Muscle of back (tissue), 11 donors: Measurements from ENCODE around the gene NCAPD3. TPM values are rescaled to one million over a fixed set of nuclear protein-coding genes. Genes with fewer than 3 reads are reported as not detected.

Source experiments
- DNase-seq, 3 donors: peaks; one replicate each; pipeline versions ENCODE4 v3.0.0 to v3.0.0-alpha.2; 2013
- polyA plus RNA-seq, 10 donors: library from polyadenylated mRNA; unstranded; fragments of 120-200 nt; gene quantifications; one replicate each; pipeline ENCODE4 v1.2.1, GENCODE V29; 2013; ENCODE audit not compliant: insufficient read length in 10 of 10

NCAPD3 gene
- polyA plus RNA-seq, 10 donors, result 11.3 to 19.8 (median 15.8) TPM

DNA sequence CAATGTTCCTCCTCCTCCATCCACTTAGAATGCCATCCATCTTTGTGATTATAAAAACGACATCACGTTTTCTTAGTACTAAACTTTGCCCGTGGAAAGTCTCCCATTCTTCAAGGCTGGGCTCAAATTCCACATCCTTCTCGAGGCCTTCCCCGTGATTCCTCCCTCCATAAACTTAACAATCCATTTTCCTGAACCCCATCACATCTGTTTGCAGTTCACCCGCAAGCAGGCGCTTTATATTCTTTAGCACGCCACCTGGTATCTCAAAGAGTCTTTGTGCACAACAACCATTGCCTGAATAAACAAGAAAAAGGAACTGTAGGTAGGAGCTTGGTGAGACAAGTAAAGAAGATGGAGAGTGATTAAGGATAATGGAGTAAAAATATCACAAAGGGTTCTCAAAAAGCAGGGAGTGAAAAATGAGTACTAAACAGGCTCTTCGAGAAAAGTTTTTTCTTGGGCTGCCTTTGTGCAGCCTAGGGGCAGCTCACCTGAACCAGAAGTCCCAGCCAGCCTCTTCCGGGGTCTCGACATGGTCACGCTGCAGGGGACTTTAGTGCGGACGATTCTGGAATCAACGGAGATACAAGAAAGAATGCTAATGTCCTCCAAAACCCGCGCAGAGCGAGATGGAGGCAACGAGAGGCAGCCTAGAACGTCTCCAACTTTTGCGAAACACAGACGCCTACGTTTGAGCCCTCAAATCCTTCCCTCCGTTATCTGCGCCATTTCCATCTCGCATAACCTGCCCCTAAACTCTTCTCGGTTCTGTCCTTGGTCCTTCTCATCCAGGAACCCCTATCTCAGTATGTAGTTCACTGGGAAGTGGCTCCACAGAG is 28.8 kb upstream of the NCAPD3 start:
- no peak for DNase-seq

DNA sequence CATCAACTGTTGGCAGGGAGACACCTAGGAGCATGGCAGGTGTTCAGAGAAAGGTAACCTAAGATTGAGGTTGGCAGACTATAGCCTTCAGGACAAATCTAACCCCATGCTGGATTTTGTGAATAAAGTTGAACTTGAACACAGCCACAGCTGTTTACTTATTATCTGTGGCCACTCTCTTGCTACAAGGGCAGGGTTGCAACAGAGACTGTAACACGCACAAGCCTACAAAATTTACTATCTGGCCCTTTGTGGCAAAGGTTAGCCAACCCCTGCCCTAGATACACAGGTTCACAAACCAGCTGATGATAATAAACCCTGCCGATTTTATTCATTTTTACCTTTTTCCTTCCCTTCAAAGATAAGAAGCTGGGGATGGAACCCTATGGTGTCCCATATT is 26.9 kb upstream of the NCAPD3 start:
- DNase-seq, result no peak

DNA sequence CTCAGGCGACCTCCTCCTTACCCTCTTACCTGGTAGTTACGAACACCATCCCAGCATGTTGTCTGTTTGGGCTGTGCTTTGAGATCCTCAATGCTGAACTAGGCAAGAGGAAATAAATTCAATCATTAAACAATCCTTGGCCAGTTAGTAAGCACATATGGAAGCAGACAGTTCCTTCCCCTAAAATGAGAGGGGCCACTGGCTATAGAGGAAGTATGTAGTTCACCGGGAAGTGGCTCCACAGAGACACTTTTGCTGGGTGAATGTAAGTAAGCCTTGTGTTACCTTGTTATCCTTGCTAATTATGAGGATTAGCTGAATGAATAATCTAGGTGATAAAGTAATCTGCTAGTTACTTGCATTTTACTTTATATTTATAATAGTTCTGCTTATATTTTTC is 26.5 kb upstream of the NCAPD3 start:
- no peak for DNase-seq

DNA sequence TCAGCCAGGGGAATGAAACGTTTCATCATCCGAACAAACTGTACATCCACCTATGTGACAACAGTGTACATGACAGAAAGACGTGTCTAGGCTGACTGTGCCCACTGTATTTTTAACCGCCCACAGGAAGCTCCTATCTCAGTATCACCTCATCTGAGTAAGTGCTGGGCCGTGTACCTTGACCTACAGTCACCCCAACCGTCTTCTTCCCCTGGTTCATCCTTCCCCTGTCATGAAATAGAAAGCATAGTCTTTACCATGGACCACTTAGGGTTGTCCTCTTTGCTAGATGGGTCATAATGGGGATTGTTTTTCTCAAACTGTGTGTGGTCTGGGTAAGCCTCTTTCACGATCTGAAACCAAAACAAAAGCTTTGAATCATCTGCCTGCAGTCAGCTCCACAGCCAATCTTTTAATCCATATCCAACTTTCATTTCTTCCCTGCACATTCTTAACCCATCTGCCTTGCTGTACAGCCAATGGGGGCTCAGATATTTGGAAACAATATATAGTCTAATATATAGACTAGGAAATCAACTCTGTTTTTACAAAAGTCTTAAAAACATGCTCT is 25.2 kb upstream of the NCAPD3 start:
- no peak for DNase-seq

DNA sequence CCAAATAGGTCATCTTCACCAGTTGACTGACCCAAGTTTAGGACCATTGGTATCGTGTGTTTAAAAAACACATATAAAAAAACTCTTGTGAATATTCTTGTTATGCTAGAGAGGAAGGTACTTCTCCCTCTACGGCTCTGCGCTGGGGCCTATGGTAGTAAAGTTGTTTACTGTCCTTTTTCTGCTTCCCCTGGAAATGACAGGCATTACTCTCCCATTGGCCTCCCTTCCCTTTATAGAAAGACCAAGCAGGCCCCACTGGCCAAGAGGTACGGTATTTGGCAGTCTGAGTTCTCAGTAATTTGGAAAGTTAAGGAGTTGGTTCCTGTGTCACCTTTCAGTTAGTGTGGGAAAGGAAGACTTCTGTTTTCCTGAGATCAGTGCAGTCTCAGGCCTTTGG is 22.9 kb upstream of the NCAPD3 start:
- DNase-seq, result no peak

DNA sequence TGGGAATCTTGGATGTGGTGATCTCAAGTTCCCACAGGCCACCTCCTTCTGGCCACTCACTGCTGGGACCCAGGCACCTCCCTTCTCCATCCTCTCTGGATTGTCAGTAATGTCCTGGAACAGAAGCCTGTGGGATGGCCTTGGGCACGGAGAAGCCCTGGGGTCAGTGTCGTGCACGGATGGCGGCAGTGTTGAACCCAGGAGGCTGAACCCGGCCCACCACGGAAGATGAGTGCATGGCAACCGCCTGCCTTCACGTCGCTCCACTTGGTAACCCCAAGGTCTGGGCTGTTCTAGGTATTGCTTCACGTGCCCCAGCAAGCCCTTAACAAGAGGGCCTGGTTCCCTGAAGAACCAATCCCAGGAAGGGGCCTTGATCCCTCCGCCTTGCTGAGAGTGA is 22.3 kb upstream of the NCAPD3 start:
- DNase-seq, result no peak

DNA sequence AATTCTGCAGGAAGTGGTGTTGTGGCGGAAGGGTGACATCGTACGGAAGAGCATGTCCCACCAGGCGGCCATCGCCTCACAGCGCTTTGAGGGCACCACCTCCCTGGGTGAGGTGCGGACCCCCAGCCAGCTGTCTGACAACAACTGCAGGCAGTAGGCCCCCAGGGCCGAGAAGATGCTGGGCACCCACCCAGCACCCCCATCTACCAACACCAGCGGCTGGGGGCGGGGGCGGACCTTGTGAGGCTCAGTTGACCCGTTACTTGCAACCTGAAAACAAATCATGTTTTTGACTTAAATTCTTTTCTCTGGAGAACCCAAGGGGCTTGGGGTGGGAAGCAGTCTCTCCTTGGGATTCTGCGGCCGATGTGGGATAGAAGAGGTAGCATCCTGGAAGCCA is 21.7 kb upstream of the NCAPD3 start:
- no peak for DNase-seq

DNA sequence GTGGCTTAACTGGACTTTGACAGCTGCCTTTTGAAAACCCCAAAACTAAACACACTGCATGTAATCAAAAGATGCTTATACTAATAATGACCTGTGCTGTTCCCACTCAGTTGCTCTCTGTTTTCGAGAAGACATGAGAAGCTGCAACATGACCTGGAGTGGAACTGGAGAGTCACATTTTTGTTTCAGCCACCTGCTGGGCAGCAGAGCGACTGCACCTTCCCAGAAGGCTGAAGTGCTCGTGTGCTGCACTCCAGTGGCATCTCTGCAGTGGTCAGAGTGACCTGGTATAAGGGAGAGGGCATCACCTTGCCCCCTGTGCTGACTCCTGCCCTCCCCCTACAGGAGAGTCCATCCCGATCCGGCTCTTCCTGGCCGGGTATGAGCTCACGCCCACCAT is 20.8 kb upstream of the NCAPD3 start:
- no peak for DNase-seq

DNA sequence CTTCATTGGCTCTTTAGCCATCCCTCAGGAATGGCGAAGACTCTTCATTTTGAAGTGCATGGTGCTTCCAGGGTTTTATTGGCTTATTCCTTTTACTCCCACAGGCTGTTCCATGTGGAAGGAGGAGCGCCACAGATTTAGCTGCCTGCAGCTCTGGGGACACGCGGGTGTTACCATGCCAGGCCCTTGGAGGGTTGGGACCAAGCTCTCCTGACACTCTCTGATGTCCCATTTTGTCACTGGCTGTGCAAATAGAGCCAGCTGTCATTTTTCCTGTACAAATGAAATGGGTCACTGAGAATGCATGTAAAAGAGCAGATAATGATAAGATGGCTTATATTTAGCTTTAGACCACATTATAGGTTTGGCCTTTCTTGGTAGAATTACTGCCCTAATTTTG is 20.1 kb upstream of the NCAPD3 start:
- DNase-seq, result no peak

DNA sequence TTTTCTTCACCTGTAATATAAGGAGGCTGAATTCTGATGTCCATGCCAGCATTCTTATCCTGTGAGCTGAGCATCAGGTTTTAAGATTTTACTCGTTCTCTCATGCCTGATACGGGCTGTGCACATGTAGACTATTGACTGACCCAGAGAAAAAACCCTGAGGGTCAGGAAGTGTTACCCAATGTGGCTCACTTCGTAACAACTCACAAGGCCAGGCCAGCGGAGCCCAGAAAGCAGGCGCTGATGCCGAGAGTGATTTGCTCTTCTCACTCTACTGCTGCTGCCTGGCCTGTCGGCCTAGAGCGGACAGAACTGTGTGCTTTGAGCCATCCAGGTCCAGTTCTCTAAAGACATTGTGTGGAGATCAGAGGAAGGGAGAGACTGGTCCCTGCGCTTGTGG is 18.6 kb upstream of the NCAPD3 start:
- no peak for DNase-seq

DNA sequence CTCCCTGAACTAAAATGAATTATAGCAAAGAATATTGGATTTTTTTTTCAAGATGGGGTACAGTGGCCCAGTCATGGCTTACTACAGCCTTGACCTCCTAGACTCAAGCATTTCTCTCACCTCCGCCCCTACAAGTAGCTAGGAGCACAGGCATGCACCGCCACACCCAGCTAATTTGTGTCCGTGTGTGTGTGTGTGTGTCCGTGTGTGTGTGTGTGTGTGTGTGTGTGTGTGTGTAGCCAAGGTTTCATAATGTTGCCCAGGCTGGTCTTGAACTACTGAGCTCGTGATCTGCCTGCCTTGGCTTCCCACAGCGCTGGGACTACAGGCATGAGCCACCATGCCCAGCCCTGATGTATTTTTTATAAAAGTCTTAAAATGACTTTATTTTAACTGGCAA is 16.8 kb upstream of the NCAPD3 start:
- DNase-seq, result no peak

DNA sequence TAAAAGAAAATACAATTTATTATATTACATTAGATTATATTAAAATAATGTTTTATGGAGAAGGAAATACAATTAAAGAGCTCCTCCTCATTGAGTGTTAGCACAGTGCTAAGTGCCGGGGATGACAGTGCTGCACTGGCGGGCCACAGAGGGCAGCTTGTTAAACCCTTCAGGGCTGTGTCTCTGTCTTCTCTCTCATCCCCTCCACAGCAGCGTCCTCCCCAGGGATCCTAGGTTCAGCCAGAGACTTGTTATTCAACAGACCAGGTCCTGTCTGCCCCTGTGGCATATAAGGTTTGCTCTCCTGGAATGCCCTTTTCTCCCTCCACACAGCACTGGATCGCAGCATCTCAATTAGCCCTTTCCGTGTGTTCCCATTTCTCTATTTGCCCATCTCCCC is 15.2 kb upstream of the NCAPD3 start:
- no peak for DNase-seq

DNA sequence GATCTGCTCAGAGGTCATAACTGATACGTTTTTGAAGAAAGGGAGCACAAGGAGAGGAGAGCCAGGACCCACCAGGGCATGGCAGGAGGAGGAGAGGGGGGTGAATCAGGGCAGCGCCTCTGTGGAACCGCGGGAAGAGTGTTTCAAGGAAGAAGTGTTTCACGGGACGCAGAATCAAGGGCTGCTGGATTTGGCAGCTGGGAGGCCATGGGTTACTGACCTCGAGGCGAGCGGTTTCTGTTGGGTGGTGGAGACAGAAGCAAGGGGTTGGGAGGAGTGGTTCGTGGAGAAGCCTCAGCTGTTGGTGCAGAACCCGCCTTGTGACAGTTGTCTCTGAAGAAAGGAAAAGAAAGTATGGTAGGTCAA is 13.8 kb upstream of the NCAPD3 start:
- DNase-seq, result no peak

DNA sequence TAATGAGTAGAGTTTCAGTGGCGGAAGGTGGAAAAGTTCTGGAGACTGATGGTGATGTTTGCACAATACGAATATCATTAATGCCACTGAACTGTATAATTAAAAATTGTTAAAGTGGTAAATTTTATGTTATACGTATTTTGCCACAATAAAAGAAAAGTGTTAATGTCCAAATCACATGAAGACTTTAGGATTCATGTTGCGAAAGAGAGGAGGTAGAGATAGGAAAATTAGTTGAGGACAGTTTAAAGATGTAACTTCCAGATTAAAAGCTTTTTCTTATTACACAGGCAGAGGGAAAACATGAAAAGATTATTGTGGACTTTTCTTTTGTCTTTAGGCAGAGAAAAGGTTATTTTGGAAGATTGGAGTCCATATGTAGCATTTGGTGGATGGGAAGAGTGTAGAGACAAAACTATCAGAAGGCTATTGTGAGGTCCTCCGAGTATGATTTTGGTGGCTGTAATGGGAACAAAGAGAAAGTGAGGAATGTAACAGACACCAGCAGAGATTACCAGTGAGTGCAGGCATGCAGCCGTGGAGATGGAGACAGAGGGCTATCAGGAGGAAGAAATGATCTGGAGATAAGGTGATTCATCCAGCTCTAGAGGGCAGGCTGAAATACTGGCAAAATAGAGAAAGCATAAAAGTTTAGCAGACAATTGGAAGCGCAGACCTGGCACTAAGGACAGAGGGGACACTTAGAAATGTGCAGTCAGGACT is 13.2 kb upstream of the NCAPD3 start:
- DNase-seq, result no peak

DNA sequence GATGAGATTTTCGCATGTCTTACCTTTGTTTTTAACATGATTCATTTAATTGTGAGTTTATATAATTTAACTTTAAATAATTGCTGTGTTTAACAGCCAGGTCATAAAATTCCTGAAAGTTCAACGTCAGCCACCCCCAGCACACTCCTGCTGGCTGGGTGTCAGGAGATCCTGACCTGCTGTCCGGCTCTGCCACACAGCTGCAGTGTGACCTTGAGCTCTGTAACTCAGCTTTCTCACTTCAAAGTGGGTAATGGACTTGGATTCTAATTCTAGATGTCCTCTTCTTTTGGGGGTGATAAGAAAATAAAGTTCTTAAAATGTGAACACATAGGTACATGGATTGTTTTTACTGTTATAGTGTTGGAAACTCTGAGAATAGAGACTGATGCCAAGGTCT is 11.6 kb upstream of the NCAPD3 start:
- DNase-seq, result no peak

DNA sequence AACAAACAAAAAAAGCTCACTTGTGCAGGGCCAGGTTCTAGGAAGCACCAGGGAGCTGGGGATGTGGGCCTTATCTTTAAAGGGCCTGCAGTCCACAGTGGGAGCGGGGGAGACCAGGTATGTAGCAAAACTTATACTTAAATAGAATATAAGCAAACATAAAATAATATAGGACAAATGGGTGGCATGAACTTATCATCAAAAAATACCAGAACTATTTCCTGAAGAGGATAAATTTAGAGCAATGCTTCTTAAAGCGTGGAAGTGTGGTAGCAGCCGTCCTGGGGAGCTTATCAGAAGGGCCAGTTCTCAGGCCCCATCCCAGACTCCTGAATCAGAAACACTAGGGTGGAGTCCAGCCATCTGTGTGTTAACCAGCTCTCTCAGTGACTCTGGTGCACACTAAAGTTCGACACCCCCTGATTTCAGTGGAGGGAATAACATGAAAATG is 10.0 kb upstream of the NCAPD3 start:
- DNase-seq, result no peak

DNA sequence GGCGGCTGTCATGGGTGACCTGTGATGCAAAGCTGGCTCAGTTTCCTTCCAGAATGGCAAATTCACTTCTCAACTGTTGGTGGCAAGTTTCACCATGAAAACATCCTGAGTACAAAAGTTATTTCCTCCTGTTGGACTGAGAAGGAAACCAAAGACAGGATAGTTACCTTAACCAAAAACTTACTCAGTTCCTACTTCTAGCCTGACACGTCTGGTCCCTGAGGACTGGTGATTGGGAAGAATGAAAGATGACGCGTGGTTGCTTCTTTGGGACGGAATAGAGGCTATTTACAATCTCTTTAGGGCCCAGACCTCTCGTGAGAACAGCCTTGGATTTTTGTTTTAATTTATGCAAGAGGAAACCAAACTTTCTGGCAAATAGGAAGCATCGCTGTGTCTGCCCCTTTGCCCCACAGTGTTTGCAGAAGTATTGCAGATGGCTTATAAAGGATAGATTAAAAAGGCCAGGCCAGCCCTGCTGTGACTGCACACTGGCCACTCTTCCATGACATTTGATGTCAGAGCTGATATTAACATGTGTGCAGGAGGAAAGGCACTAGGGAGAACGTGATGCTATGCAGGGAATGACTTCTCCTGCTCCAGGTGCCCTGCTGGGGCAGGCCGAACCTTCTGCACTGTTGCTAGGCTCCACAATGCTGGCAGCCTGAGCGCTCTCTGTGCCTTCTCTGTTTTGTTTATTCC is 8.3 kb upstream of the NCAPD3 start:
- no peak for DNase-seq

DNA sequence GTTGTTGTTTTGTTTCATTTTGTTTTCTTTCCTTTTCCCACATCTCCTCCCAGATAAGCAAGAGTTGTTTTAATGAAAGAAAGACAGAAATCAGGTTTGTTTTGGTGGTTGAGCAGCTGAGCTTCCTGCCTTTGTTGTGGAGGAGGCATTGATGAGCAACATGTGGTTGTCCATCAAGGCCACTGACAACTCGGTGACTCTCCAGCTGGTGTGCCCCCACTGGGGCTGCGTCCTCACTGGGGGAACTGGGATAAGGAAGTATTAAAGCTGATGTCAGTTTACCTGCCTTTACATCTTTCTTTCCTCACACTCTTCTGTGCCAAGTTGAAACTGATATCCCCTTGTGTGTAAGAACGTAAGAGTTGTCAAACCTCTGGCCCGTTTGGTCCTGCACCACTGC is 6.6 kb upstream of the NCAPD3 start:
- no peak for DNase-seq

DNA sequence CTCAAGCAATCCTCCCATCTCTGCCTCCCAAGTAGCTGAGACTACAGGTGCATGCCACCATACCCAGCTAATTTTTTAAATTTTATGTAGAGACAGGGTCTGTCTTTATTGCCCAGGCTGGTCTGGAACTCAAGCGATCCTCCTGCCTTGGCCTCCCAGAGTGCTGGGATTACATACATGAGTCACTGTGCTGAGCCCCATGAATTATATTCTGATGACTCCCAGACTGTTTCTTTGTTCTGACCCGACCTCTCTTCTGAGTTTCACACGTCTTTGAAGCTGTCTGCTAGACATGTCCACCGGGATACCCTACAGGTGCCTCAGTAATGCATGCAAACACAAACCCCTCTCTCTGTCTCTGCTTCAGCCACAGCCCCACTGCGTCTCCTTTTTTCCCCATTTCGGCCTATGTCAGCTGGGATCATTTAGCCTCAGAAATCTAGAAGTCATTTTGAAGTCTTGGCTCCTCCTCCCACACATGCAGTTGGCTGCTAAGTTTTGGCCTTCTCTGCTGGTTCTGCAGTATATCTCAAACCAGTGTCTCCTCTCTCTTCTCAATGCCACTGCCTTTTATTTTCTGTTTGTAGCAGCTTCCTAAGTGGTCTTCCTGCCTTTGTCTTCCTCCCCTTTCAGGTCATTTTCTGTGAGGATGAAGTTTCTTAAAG is 5.5 kb upstream of the NCAPD3 start:
- no peak for DNase-seq

DNA sequence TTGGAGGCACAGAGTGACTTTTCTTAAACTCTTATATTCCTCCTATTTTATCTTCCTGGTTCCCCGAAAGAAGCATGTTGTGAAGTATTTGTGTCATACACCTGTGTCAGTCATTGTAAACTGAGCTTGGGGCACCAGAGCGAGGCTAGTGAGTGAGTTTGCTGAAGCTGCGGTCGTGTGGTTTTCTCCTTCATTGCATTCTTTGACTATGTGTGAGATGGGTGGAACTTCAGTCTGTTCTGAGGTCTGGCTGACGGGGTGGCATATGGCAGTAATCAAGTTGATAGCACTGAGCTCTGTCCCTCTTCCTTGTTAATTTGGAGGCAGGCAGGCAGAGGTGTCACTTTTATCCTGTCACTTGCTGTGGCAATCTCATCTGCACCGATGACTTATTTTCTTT is 4.9 kb upstream of the NCAPD3 start:
- DNase-seq, result peak in 1 of 3 donors; percentile 38

DNA sequence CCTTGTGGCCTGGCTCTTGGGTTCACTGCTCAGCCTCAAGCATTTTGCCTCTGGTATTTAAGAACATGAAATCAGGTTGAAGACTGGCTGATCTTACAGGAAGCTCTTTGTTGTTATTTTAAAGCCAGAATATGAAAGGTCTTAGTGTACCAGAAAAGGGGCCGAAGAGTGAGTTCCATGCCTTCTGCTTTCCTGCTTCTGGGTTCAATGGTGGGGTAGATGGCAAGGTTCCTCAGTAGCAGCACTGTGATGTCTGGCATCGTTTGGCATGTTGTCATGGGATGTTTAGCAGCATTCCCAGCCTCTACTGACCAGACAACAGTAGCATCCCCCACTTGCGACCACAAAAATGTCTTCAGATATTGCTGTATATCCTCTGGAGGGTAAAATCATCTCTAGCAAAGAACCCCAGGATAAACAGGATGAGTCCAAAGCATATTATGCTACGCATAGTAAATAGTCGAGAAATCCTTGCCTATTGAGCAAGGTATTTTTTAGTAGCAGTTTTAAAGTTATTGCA is 3.1 kb upstream of the NCAPD3 start:
- DNase-seq, result no peak
